Stimulated activated CD4-positive, alpha-beta T cell treated with anti-CD3 and anti-CD28 coated beads, Interleukin-2, amount 100 ng/mL, for 4 hours (primary cell): ENCODE results near the gene ALKBH5.
"Not testable (repeated sequence)": the region's sequence is repeated elsewhere in the genome, so short reads cannot be mapped to it uniquely, and the experiment has no call there.

Experiments used
- DNase-seq: peaks from one replicate; pipeline ENCODE4 v3.0.0-alpha.2; 2020; ENCODE audit warnings: low read depth

ALKBH5 gene

DNA sequence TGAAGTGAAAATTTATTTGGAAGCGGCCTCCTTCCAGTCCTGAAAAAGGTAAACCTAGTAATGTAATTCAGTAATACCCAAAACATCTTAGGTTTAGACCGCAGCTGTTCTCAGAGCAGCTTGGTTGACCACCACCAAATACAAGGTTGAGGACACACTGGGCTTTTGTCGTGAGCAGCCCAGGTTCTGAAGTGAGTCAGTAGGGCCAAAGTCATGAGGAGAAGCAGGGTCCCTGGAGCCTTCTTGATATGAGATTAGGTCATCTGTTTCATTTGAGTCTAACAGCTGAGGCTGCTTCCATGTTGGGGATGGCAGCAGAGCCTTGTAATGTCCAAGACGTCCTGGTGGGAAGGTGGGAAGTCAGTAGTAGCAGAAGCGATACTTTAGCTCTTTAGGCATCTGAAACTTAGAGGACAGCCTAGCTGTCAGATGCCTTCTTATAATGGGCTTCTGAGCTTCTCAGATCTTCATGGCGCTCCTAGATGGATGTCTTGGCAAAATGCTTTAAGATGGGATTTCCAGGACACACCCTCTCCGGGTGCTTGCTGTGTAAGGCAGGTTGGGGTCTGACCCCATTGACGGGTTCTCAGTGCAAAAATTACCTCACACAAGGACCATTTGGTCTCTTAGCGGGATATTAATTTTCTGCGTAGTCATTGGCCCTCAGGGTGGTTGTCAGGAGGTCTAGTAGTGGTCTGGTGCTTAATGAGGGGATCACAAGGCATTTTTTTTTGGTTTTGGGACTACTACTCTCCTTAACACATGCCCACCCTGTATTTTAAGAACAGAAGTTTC lies 2.4 kb downstream of the ALKBH5 start:
- no peak for DNase-seq

- DNase-seq = no peak
These were observed 3.0 kb downstream of the ALKBH5 start for GRCh38 chr17:18186627-18186982.

DNA sequence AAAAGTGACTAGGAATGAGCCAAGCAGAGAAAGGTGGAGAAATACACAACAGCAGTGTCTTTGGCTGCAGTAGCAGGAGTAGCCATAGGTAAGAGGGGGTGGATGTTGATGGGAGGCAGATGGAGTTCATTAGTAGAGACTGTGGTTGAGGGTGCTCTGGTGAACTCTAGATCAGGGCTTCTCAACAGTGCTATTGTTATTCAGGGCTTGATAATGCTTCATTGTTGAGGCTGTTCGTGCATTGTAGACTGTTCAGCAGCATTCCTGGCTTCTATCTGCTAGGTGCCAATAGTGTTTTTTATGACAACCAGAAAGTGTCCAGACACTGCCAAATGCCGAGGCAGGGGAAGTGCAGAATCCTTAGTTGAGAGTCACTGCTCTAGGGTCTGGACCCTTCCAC lies 3.6 kb downstream of the ALKBH5 start:
- no peak for DNase-seq

GRCh38 chr17:18187821-18188761 lies 4.5 kb downstream of the ALKBH5 start:
- DNase-seq = no peak

DNA sequence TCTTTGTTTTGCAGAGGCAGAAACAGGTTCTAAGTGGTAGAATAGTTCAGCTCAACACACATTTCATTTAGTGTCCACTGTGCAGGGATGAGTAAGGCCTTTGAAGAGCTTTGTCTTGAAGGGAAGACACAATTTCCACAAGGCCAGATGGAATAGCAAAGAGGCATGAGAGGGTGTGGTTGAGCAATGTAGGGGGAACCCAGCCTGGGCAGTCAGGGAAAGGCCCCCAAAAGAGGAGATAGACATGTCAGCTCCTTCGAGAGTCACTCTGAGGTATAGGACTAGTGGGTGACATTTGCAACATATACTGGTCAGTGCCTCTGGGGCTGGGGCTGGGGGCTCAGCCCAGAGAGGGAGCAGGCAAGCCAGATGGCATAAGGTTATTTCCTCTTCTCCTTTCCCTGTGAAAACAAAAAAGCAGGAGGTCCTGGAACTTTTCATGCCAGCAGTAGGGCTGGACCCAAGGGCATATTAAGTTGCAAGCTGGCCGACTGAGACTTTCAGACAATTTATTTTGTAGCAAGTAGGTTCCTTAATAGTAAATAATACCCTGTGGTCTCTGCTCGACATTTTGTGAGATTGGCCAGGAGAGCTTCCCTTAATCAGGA lies 7.1 kb downstream of the ALKBH5 start:
- no peak for DNase-seq

- DNase-seq = no peak
These were observed 7.6 kb downstream of the ALKBH5 start for GRCh38 chr17:18191236-18191667.

DNA sequence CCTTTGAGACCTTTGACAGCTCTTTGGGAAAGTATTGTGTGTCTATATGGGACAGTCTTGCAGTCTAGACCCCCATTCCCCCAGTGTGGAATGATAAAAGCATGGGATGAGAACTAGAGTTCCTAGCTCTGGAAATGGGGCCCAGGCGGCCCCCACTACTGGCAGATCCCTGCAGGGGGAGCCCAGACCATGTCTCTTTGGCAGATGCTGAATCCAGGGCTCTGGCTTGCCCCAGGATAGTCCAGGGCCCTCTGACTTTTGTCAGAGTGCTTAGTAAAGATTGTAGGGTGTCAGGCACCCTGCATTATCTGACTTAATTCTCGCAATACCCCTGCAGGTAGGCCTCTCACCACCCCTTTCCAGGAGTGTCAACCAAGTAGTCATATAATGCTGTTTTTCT lies 8.3 kb downstream of the ALKBH5 start:
- no peak for DNase-seq

GRCh38 chr17:18194394-18194793 lies 10.8 kb downstream of the ALKBH5 start:
- DNase-seq = no peak

DNA sequence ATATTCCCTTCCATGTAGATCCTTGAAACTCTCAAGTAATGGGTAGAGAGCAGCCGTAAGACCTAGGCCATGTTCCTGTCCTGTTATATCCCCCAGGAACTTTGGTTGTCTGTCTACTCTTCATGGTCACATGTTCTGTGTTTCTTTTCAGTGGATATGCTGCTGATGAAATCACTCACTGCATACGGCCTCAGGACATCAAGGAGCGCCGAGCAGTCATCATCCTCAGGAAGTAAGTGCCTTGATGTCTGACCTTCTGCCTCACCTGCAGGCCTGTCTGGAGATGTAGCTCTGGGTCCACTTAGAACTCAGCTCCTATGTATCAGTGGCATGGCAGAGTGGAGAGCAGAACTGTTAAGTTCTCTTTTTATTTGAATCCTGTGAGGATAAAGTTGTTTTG lies 11.2 kb downstream of the ALKBH5 start:
- DNase-seq = no peak

DNA sequence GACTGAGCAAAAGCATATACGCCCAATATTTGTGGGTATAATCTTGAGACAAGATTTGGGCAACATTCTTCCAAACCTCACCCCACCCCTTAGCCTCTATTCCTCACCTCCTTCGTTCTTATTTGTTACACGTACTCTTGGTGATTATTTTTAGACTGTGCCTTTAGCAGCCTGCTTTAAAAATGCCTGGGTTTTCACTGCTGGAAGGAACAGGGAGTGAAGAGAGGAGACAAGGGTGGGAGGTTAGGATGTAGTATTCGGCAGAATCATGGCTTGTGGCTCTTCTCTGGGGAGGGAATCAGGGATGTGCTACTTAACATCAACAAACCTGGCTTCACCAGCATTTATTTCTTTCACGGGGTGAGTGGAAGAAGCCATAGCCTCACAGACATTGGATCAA lies 11.6 kb downstream of the ALKBH5 start:
- no peak for DNase-seq

GRCh38 chr17:18197535-18198194 lies 14.0 kb downstream of the ALKBH5 start:
- DNase-seq = no peak

DNA sequence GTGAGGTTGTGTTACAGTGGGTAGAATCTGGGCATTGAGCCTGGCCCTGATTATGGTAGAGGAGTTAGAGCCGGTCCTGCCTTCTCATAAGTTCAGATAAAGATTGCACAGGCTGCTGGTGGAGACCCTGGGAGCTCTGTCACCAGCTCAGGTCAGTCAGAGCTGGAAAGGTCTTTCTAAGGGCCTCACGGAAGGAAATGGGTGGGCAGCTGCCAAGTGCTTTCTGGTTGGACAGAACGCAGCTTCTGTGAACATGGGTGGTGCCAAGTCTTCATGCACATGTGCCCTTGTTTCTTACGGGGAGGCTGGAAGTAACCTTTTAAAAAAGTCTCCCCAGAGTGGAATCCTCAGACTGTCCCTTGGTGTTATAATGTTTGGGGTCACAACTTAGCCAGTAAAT lies 14.9 kb downstream of the ALKBH5 start:
- DNase-seq = no peak

GRCh38 chr17:18201108-18201507 lies 17.5 kb downstream of the ALKBH5 start:
- DNase-seq = no peak

- DNase-seq = no peak
These were observed 19.7 kb downstream of the ALKBH5 start for GRCh38 chr17:18203308-18203707.

- DNase-seq = no peak
These were observed 22.2 kb downstream of the ALKBH5 start for GRCh38 chr17:18205861-18206260.

- no peak for DNase-seq
These were observed 23.3 kb downstream of the ALKBH5 start for GRCh38 chr17:18206962-18207361.

DNA sequence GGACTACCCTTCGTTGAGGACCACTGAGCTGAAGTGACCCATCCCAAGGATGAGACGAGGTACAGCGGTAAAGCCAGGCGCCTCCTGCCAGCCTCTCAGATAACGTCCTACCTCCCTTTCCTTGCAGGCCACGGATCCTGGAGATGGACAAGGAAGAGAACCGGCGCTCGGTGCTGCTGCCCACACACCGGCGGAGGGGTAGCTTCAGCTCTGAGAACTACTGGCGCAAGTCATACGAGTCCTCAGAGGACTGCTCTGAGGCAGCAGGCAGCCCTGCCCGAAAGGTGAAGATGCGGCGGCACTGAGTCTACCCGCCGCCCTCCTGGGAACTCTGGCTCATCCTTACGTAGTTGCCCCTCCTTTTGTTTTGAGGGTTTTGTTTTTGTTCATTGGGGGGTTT lies 24.5 kb downstream of the ALKBH5 start:
- no peak for DNase-seq

DNA sequence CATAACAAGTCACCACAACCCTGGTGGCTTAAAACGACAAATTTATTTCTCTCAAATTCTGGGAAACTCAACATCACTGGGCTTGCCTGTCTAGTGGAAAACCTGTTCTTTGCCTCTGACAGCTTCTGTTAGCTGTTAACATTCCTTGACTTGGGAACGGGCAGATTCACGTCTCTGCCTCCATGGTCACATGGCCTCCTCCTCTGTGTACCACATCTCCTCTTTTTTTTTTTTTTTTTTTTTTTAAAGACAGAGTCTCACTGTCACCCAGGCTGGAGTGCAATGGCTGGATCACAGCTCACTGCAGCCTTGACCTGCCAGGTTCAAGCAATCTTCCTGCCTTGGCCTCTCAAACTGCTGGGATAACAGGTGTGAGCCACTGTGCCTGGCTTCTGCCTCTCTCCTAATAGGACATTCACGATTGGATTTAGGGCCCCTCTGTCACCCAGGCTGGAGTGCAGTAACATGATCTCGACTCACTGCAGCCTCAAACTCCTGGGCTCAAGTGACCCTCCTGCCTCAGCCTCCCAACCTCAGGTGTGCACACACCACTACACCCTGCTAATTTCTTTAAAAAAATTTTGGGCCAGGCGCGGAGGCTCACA lies 30.1 kb downstream of the ALKBH5 start:
- DNase-seq = no peak

DNA sequence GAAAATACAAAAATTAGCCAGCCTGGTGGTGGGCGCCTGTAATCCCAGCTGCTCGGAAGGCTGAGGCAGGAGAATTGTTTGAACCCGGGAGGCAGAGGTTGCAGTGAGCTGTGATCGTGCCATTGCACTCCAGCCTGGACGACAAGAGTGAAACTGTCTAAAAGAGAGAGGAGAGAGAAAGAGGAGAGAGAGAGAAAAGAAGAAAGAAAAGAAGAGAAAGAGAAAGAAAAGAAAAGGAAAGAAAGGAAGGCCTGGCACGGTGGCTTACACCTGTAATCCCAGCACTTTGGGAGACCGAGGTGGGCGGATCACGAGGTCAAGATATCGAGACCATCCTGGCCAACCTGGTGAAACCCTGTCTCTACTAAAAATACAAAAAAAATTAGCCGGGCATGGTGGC lies 33.3 kb downstream of the ALKBH5 start:
- not testable (repeated sequence) for DNase-seq

GRCh38 chr17:18217412-18218015 lies 33.9 kb downstream of the ALKBH5 start:
- DNase-seq = peak; percentile 57

- DNase-seq = no peak
These were observed 35.3 kb downstream of the ALKBH5 start for GRCh38 chr17:18218756-18219415.
